ENCODE data around the gene LRRC7.

The LRRC7 gene

GRCh38 chr1:70061231-70061630, 493.5 kb downstream of the LRRC7 start:
- H3K9me3 ChIP-seq (replicated peaks; ENCODE audit: insufficient read depth, low read length): no peaks in the 10 kb centered on the region
- H3K9me2 ChIP-seq (replicated peaks; ENCODE audit: insufficient read depth, low read length): no peaks in the 10 kb centered on the region
- H3K4me1 ChIP-seq (ENCODE audit: low read length): no peaks in the 10 kb centered on the region
- H3K4me2 ChIP-seq (ENCODE audit: low read depth, low read length): no peak overlapping the region
- no peaks in the 10 kb centered on the region for H4K20me1 ChIP-seq (ENCODE audit: insufficient read depth, low read length)
- H3K4me3 ChIP-seq (ENCODE audit: low read length): no peak overlapping the region
- no peaks in the 10 kb centered on the region for H3F3A ChIP-seq (ENCODE audit: insufficient read depth, low read length)
- no peaks in the 10 kb centered on the region for H3K79me2 ChIP-seq (ENCODE audit: low read length)
- H3K36me3 ChIP-seq (replicated peaks; ENCODE audit: insufficient read depth, low read length): no peaks in the 10 kb centered on the region
- H3K9ac ChIP-seq (ENCODE audit: low read length): no peak overlapping the region
- H2AFZ ChIP-seq (ENCODE audit: low read length): no peak overlapping the region
- no peak for TF ChIP-seq CTCF (IDR thresholded peaks at IDR 0.05; ENCODE audit: low read length)
- TF ChIP-seq EZH2phosphoT487 (IDR thresholded peaks at IDR 0.05; ENCODE audit: low read length): no peak
- TF ChIP-seq EZH2 (optimal IDR thresholded peaks at IDR 0.05; ENCODE audit: low read depth, low read length): no peak
- no peaks in the 10 kb centered on the region for H3K27me3 ChIP-seq (replicated peaks; ENCODE audit: insufficient read depth, low read length)
- H3K27ac ChIP-seq (ENCODE audit: low read length): no peak overlapping the region
- DNase-seq: no peak

GRCh38 chr1:70063861-70064260, 496.1 kb downstream of the LRRC7 start:
- Histone ChIP-seq H3K9ac (ENCODE audit: low read length) (no peak overlapping the region), H3K9me2 (replicated peaks; ENCODE audit: insufficient read depth, low read length) (no peaks in the 10 kb centered on the region), H2AFZ (ENCODE audit: low read length) (no peak overlapping the region), H3K4me2 (ENCODE audit: low read depth, low read length) (no peak overlapping the region), H3K9me3 (replicated peaks; ENCODE audit: insufficient read depth, low read length) (no peaks in the 10 kb centered on the region), H3K4me3 (ENCODE audit: low read length) (no peak overlapping the region), H3F3A (ENCODE audit: insufficient read depth, low read length) (no peaks in the 10 kb centered on the region), H3K36me3 (replicated peaks; ENCODE audit: insufficient read depth, low read length) (no peaks in the 10 kb centered on the region), H3K4me1 (ENCODE audit: low read length) (no peaks in the 10 kb centered on the region), H3K27me3 (replicated peaks; ENCODE audit: insufficient read depth, low read length) (no peaks in the 10 kb centered on the region), H4K20me1 (ENCODE audit: insufficient read depth, low read length) (no peaks in the 10 kb centered on the region), H3K27ac (ENCODE audit: low read length) (no peak overlapping the region), H3K79me2 (ENCODE audit: low read length) (no peaks in the 10 kb centered on the region)
- TF ChIP-seq CTCF (IDR thresholded peaks at IDR 0.05; ENCODE audit: low read length): no peak
- no peak for DNase-seq

- Histone ChIP-seq H3K79me2 (ENCODE audit: low read length) (no peaks in the 10 kb centered on the region), H3K36me3 (replicated peaks; ENCODE audit: insufficient read depth, low read length) (no peaks in the 10 kb centered on the region), H3K27me3 (replicated peaks; ENCODE audit: insufficient read depth, low read length) (no peaks in the 10 kb centered on the region), H3K4me2 (ENCODE audit: low read depth, low read length) (no peak overlapping the region), H3K9me2 (replicated peaks; ENCODE audit: insufficient read depth, low read length) (no peaks in the 10 kb centered on the region), H4K20me1 (ENCODE audit: insufficient read depth, low read length) (no peaks in the 10 kb centered on the region), H2AFZ (ENCODE audit: low read length) (no peak overlapping the region), H3K4me1 (ENCODE audit: low read length) (no peaks in the 10 kb centered on the region), H3K27ac (ENCODE audit: low read length) (no peak overlapping the region), H3F3A (ENCODE audit: insufficient read depth, low read length) (no peaks in the 10 kb centered on the region), H3K9me3 (replicated peaks; ENCODE audit: insufficient read depth, low read length) (no peaks in the 10 kb centered on the region), H3K9ac (ENCODE audit: low read length) (no peak overlapping the region), H3K4me3 (ENCODE audit: low read length) (no peak overlapping the region)
- no peak for DNase-seq
- TF ChIP-seq EZH2phosphoT487 (IDR thresholded peaks at IDR 0.05; ENCODE audit: low read length): no peak
- no peak for TF ChIP-seq EZH2 (optimal IDR thresholded peaks at IDR 0.05; ENCODE audit: low read depth, low read length)
- TF ChIP-seq CTCF (IDR thresholded peaks at IDR 0.05; ENCODE audit: low read length): no peak
Observed at GRCh38 chr1:70066711-70067110, 499.0 kb downstream of the LRRC7 start.

- H3K4me2 ChIP-seq (ENCODE audit: low read depth, low read length): no peak overlapping the region
- no peaks in the 10 kb centered on the region for H3K79me2 ChIP-seq (ENCODE audit: low read length)
- H2AFZ ChIP-seq (ENCODE audit: low read length): no peak overlapping the region
- no peaks in the 10 kb centered on the region for H3K36me3 ChIP-seq (replicated peaks; ENCODE audit: insufficient read depth, low read length)
- no peak overlapping the region for H3K27ac ChIP-seq (ENCODE audit: low read length)
- DNase-seq: no peak
- TF ChIP-seq CTCF (IDR thresholded peaks at IDR 0.05; ENCODE audit: low read length) (no peak), EZH2phosphoT487 (IDR thresholded peaks at IDR 0.05; ENCODE audit: low read length) (no peak), EZH2 (optimal IDR thresholded peaks at IDR 0.05; ENCODE audit: low read depth, low read length) (no peak)
- H3K9me2 ChIP-seq (replicated peaks; ENCODE audit: insufficient read depth, low read length): no peaks in the 10 kb centered on the region
- no peaks in the 10 kb centered on the region for H3K4me1 ChIP-seq (ENCODE audit: low read length)
- no peaks in the 10 kb centered on the region for H4K20me1 ChIP-seq (ENCODE audit: insufficient read depth, low read length)
- H3F3A ChIP-seq (ENCODE audit: insufficient read depth, low read length): no peaks in the 10 kb centered on the region
- H3K9me3 ChIP-seq (replicated peaks; ENCODE audit: insufficient read depth, low read length): no peaks in the 10 kb centered on the region
- no peak overlapping the region for H3K4me3 ChIP-seq (ENCODE audit: low read length)
- H3K27me3 ChIP-seq (replicated peaks; ENCODE audit: insufficient read depth, low read length): no peaks in the 10 kb centered on the region
- H3K9ac ChIP-seq (ENCODE audit: low read length): no peak overlapping the region
Observed at GRCh38 chr1:70071601-70072000, 503.9 kb downstream of the LRRC7 start.
